ENCODE data around the gene AQP12A. TPM values are rescaled to one million over a fixed set of nuclear protein-coding genes. Genes with fewer than 3 reads are reported as not detected.

AQP12A gene
- polyA plus RNA-seq, 1 of the 3 experiments (the other 2 are of a cell fraction) = not detected

DNA sequence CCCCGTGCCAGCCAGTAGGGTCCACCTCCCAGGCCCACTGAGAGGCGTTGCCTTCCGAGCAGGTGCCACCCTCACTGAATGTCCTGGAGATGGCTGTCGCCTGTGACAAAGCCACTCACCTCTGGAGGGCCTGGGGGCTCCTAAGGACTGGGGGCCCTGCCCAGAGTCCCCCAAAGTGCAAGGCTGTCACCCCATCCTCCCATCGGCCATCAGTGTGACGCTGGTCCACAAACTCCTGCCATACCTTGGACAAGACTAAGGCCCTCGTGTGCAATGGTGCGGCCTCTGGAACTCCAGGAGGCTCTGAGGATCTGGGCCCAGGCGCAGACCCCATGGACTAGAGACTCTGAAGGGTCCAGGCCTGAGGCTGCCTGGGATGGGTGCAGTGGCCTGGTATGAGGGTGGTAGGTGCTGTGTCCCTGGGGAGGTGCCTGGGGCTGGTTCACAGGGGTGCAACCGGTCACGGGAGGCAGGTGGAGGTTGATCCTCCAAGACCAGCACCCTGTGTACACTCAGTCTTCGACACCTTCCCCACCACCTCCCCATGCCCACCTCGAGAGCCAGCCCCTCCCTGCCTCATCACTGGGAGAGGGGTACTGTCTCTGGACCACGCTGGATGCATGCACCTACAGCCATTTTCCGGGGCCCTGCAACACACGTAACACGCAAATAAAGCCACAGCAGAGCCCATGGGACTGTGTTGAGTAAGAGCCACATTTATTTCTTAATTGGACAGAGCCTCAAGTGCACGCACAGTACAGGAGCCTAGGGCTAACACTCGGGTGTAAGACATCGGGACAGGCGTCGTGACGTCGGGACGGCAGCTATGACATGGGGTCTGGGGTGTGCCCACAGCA is 21.6 kb downstream of the AQP12A start:
- ChIA-PET POLR2A (no interaction called here), CTCF (interaction anchor here (3.3 kb wide), 1 partner anchor 12 kb away, joined by 9 read pairs; no protein-coding TSS in a partner anchor)
- H3K4me3 ChIP-seq (ENCODE audit: low read depth in 2 of 2, low read length in 1 of 2) = no peak overlapping the region; a peak in 1 of 4 replicates
- H3K4me2 ChIP-seq = no peak overlapping the region
- H3K27me3 ChIP-seq (ENCODE audit: insufficient read depth) = no peaks in the 10 kb centered on the region; the same call in 1 of the 2 replicates
- H3K27ac ChIP-seq (ENCODE audit: low read depth in 2 of 2, low read length in 1 of 2) = no peak overlapping the region; a peak in 1 of 4 replicates
- no peak overlapping the region for H3K9ac ChIP-seq
- H3K9me3 ChIP-seq = no peaks in the 10 kb centered on the region
- no peaks in the 10 kb centered on the region for H4K20me1 ChIP-seq (ENCODE audit: insufficient read depth)
- TF ChIP-seq, protein P1, sequence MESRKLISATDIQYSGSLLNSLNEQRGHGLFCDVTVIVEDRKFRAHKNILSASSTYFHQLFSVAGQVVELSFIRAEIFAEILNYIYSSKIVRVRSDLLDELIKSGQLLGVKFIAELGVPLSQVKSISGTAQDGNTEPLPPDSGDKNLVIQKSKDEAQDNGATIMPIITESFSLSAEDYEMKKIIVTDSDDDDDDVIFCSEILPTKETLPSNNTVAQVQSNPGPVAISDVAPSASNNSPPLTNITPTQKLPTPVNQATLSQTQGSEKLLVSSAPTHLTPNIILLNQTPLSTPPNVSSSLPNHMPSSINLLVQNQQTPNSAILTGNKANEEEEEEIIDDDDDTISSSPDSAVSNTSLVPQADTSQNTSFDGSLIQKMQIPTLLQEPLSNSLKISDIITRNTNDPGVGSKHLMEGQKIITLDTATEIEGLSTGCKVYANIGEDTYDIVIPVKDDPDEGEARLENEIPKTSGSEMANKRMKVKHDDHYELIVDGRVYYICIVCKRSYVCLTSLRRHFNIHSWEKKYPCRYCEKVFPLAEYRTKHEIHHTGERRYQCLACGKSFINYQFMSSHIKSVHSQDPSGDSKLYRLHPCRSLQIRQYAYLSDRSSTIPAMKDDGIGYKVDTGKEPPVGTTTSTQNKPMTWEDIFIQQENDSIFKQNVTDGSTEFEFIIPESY (IDR thresholded peaks at IDR 0.05; ENCODE audit: borderline replicate concordance, low read depth) = no peak
- no peak for TF ChIP-seq RFX5 (IDR thresholded peaks at IDR 0.05; ENCODE audit: low read length)
- no peaks in the 10 kb centered on the region for H3F3A ChIP-seq (replicated peaks; ENCODE audit: insufficient read depth)
- H3K4me1 ChIP-seq (ENCODE audit: control insufficient read depth in 1 of 2, insufficient read depth in 2 of 2, low read depth in 1 of 2, low read length in 1 of 2) = peaks cover 0 to 19% of the 10 kb centered on the region in 2 experiments; a peak in 1 of 4 replicates
- no peaks in the 10 kb centered on the region for H3K9me2 ChIP-seq
- H2AFZ ChIP-seq (ENCODE audit: low read depth) = no peak overlapping the region
- no peaks in the 10 kb centered on the region for H3K79me2 ChIP-seq (ENCODE audit: insufficient read depth)
- no peaks in the 10 kb centered on the region for H3K36me3 ChIP-seq (replicated peaks in 1 of 2; ENCODE audit: control insufficient read depth in 1 of 2, insufficient read depth in 2 of 2, low read length in 1 of 2)
- WGBS (ENCODE audit: low lambda C conversion rate) = 57% methylated on average over 16 of the region's 25 CpGs
- no peak for DNase-seq

DNA sequence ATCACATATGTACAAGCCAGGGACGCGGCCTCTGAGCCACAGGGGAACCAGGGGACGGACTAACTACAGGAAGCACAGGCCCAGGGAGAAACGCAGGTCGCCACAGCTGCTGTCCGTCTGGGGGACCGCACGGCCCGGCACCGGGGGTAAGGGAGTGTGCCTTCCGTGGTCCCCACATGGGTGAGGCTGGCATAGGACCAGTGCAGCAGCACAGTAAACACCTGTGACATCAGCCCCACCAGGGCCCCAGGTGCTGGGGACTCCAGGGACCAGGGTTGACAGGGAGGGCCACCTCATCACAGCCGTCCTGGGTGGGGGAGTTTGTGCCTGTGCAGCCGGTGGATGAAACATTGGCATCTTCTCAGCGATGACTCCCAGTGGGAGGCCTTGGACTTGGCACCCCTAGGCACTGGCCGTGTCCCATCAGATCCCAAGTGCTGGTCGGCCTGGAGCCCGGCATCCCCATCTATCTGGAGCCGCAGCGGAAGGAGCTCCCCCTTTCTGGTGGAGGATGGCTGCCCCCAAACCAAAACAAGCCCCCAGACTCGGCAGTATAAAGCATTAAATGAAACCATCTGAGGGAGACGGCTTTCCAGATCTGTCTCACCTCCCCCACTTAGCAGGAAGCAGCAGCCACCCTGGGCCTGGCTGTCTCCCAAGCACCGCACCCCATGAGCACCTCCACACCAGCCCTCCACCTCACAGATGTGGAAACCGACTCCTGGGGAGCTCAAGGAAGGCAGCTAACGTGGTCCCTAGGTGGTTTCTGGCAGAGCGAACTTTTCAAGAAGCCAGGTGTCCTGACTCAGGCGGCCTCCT is 22.5 kb downstream of the AQP12A start:
- Histone ChIP-seq H3K4me1 (ENCODE audit: control insufficient read depth in 1 of 2, insufficient read depth in 2 of 2, low read depth in 1 of 2, low read length in 1 of 2) (peaks cover 0 to 19% of the 10 kb centered on the region in 2 experiments; a peak in 1 of 4 replicates), H3K36me3 (replicated peaks in 1 of 2; ENCODE audit: control insufficient read depth in 1 of 2, insufficient read depth in 2 of 2, low read length in 1 of 2) (no peaks in the 10 kb centered on the region), H2AFZ (ENCODE audit: low read depth) (no peak overlapping the region), H3K27ac (ENCODE audit: low read depth in 2 of 2, low read length in 1 of 2) (no peak overlapping the region; a peak in 1 of 4 replicates), H3F3A (replicated peaks; ENCODE audit: insufficient read depth) (no peaks in the 10 kb centered on the region), H3K79me2 (ENCODE audit: insufficient read depth) (no peaks in the 10 kb centered on the region), H3K27me3 (ENCODE audit: insufficient read depth) (no peaks in the 10 kb centered on the region), H3K9ac (no peak overlapping the region), H3K4me3 (ENCODE audit: low read depth in 2 of 2, low read length in 1 of 2) (no peak overlapping the region; a peak in 1 of 4 replicates), H3K9me3 (no peaks in the 10 kb centered on the region), H3K9me2 (no peaks in the 10 kb centered on the region), H4K20me1 (ENCODE audit: insufficient read depth) (no peaks in the 10 kb centered on the region), H3K4me2 (no peak overlapping the region)
- ChIA-PET CTCF (interaction anchor here (0.9 to 3.3 kb wide), 4 partner anchors 9 to 126 kb away, joined by 3 to 9 read pairs (median 6); no protein-coding TSS in a partner anchor), POLR2A (no interaction called here)
- DNase-seq = no peak
- 63% methylated on average over 16 of the region's 26 CpGs for WGBS (ENCODE audit: low lambda C conversion rate)
- TF ChIP-seq EP300 (IDR thresholded peaks at IDR 0.05; ENCODE audit: borderline replicate concordance in 1 of 2, low read depth in 1 of 2, low read length in 1 of 2) (no peak), YY1 (IDR thresholded peaks at IDR 0.05; ENCODE audit: low read depth) (no peak), RAD21 (IDR thresholded peaks at IDR 0.05; ENCODE audit: low read length) (no peak), SMC3 (IDR thresholded peaks at IDR 0.05; ENCODE audit: low read depth, low read length) (no peak)
- TF ChIP-seq, protein P1 (IDR thresholded peaks at IDR 0.05; ENCODE audit: borderline replicate concordance, low read depth) = no peak
- TF ChIP-seq, protein P2, sequence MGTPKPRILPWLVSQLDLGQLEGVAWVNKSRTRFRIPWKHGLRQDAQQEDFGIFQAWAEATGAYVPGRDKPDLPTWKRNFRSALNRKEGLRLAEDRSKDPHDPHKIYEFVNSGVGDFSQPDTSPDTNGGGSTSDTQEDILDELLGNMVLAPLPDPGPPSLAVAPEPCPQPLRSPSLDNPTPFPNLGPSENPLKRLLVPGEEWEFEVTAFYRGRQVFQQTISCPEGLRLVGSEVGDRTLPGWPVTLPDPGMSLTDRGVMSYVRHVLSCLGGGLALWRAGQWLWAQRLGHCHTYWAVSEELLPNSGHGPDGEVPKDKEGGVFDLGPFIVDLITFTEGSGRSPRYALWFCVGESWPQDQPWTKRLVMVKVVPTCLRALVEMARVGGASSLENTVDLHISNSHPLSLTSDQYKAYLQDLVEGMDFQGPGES (IDR thresholded peaks at IDR 0.05; ENCODE audit: low read depth, low read length) = no peak
- TF ChIP-seq, protein P3, sequence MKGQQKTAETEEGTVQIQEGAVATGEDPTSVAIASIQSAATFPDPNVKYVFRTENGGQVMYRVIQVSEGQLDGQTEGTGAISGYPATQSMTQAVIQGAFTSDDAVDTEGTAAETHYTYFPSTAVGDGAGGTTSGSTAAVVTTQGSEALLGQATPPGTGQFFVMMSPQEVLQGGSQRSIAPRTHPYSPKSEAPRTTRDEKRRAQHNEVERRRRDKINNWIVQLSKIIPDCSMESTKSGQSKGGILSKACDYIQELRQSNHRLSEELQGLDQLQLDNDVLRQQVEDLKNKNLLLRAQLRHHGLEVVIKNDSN (IDR thresholded peaks at IDR 0.05; ENCODE audit: borderline replicate concordance, low read depth) = no peak

Measured in SK-N-SH (cell line).